ENCODE measurements around the gene PTPRM. TPM values are rescaled to one million over a fixed set of nuclear protein-coding genes. Genes with fewer than 3 reads are reported as not detected.

The PTPRM gene
- total and polyA plus RNA-seq, 9 donors: 45.6 to 82.0 (median 56.9) TPM

- no peaks in the 10 kb centered on the region for H3K36me3 ChIP-seq
- intact Hi-C loops (cut with DNase I): no loop called here
- no peaks in the 10 kb centered on the region for H3K4me1 ChIP-seq (ENCODE audit: insufficient read depth)
- no peaks in the 10 kb centered on the region for H3K27me3 ChIP-seq
- no peak for DNase-seq
- no peak for TF ChIP-seq CTCF (IDR thresholded peaks at IDR 0.05)
- no peak for TF ChIP-seq POLR2A (IDR thresholded peaks at IDR 0.05)
- TF ChIP-seq EP300 (IDR thresholded peaks at IDR 0.05): no peak
- no peak overlapping the region for H3K27ac ChIP-seq
- WGBS, 3 donors: 39 to 59% (median 53%) methylated on average over 1 of the region's 1 CpG
- H3K9me3 ChIP-seq: no peaks in the 10 kb centered on the region
- H3K4me3 ChIP-seq: no peak overlapping the region
Measured at GRCh38 chr18:8242151-8242696, 675.1 kb downstream of the PTPRM start.

GRCh38 chr18:8247700-8248099 is 680.6 kb downstream of the PTPRM start:
- 83 to 88% (median 84%) methylated on average over 6 of the region's 6 CpGs for WGBS, 3 donors
- H3K9me3 ChIP-seq: no peaks in the 10 kb centered on the region
- no peaks in the 10 kb centered on the region for H3K4me1 ChIP-seq (ENCODE audit: insufficient read depth)
- H3K27me3 ChIP-seq: no peaks in the 10 kb centered on the region
- intact Hi-C loops (cut with DNase I): no loop called here
- H3K4me3 ChIP-seq: no peak overlapping the region
- TF ChIP-seq CTCF (IDR thresholded peaks at IDR 0.05) (no peak), EP300 (IDR thresholded peaks at IDR 0.05) (no peak), POLR2A (IDR thresholded peaks at IDR 0.05) (no peak)
- no peak for DNase-seq
- no peaks in the 10 kb centered on the region for H3K36me3 ChIP-seq
- no peak overlapping the region for H3K27ac ChIP-seq

- Histone ChIP-seq H3K4me1 (ENCODE audit: insufficient read depth) (no peaks in the 10 kb centered on the region), H3K27me3 (no peaks in the 10 kb centered on the region), H3K9me3 (no peaks in the 10 kb centered on the region), H3K4me3 (no peak overlapping the region), H3K36me3 (no peaks in the 10 kb centered on the region), H3K27ac (no peak overlapping the region)
- DNase-seq: no peak
- 77 to 91% (median 85%) methylated on average over 4 of the region's 4 CpGs for WGBS, 3 donors
- intact Hi-C loops (cut with DNase I): no loop called here
- TF ChIP-seq EP300 (IDR thresholded peaks at IDR 0.05) (no peak), POLR2A (IDR thresholded peaks at IDR 0.05) (no peak), CTCF (IDR thresholded peaks at IDR 0.05) (no peak)
Measured at GRCh38 chr18:8248576-8248975, 681.5 kb downstream of the PTPRM start.

GRCh38 chr18:8249811-8250210 is 682.7 kb downstream of the PTPRM start:
- intact Hi-C loops (cut with DNase I): no loop called here
- Histone ChIP-seq H3K36me3 (no peaks in the 10 kb centered on the region), H3K4me1 (ENCODE audit: insufficient read depth) (peaks cover 3% of the 10 kb centered on the region), H3K27me3 (no peaks in the 10 kb centered on the region), H3K27ac (no peak overlapping the region), H3K4me3 (no peak overlapping the region), H3K9me3 (no peaks in the 10 kb centered on the region)
- no peak for TF ChIP-seq EP300 (IDR thresholded peaks at IDR 0.05)
- TF ChIP-seq POLR2A (IDR thresholded peaks at IDR 0.05): no peak
- TF ChIP-seq CTCF (IDR thresholded peaks at IDR 0.05): no peak
- WGBS, 3 donors: 91 to 94% (median 93%) methylated on average over 2 of the region's 2 CpGs
- DNase-seq: no peak

Data from ovary (tissue), 9 donors.